NCI-H446 treated with DMSO at 0.1 percent for 48 hours (cell line): ENCODE measurements around the gene TRAPPC5.

Source experiments
- DNase-seq: peaks from one replicate; lab custom pipeline; 2025; lab: John Stamatoyannopoulos, UW

Gene TRAPPC5

GRCh38 chr19:7732045-7732444 lies 51.4 kb downstream of the TRAPPC5 start, which contains the start of gene CLEC4G:
Gene CLEC4G, minus strand, starts transcription at chr19:7732110. Its CDS starts 8 bp downstream, at chr19:7732102.
- DNase-seq: no peak

GRCh38 chr19:7733376-7733775 lies 52.7 kb downstream of the TRAPPC5 start:
- DNase-seq: no peak

- no peak for DNase-seq
Observed at GRCh38 chr19:7734220-7735203, 53.9 kb downstream of the TRAPPC5 start.

GRCh38 chr19:7736148-7736547 lies 55.5 kb downstream of the TRAPPC5 start:
- DNase-seq: no peak

- no peak for DNase-seq
Observed at GRCh38 chr19:7737215-7737614, 56.6 kb downstream of the TRAPPC5 start.
